ENCODE data around the gene EIF2AK3. TPM values are rescaled to one million over a fixed set of nuclear protein-coding genes. Genes with fewer than 3 reads are reported as not detected.

The EIF2AK3 gene
- polyA plus RNA-seq, 2 of the 4 experiments (the other 2 are of a cell fraction): 11.0 to 17.5 TPM

DNA sequence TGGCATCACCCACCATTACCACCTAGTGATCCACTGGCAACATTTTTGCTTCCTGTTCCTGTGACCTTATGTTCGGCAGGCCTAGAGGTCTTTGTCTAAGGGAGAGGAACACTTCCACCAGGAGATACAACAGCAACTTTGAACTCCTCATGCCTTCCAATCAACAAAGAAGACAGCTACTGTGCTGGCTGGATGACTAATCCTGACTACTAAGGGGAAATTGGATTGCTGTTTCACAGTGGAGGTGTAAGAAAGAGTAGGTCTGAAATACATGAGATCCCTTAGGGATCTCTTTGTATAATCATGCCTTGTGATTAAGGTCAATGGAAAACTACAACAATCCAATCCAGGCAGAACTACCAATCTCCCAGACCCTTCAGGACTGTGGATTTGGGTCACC, 45.2 kb downstream of the EIF2AK3 start (continued):
- TF ChIP-seq, protein P1, sequence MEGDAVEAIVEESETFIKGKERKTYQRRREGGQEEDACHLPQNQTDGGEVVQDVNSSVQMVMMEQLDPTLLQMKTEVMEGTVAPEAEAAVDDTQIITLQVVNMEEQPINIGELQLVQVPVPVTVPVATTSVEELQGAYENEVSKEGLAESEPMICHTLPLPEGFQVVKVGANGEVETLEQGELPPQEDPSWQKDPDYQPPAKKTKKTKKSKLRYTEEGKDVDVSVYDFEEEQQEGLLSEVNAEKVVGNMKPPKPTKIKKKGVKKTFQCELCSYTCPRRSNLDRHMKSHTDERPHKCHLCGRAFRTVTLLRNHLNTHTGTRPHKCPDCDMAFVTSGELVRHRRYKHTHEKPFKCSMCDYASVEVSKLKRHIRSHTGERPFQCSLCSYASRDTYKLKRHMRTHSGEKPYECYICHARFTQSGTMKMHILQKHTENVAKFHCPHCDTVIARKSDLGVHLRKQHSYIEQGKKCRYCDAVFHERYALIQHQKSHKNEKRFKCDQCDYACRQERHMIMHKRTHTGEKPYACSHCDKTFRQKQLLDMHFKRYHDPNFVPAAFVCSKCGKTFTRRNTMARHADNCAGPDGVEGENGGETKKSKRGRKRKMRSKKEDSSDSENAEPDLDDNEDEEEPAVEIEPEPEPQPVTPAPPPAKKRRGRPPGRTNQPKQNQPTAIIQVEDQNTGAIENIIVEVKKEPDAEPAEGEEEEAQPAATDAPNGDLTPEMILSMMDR (IDR thresholded peaks at IDR 0.05): no peak
- no peak for TF ChIP-seq GATA3 (IDR thresholded peaks at IDR 0.05; ENCODE audit: borderline replicate concordance)

- WGBS (ENCODE audit: missing lambda C conversion rate): 64% methylated on average over 1 of the region's 1 CpG
- no peaks in the 10 kb centered on the region for H3K9me3 ChIP-seq
- H3K4me3 ChIP-seq: no peak overlapping the region
- H3K4me2 ChIP-seq: no peak overlapping the region
- ATAC-seq: no peak
- no peak for DNase-seq (ENCODE audit: low read depth in 1 of 2, low spot score in 1 of 2)
- no peak for FAIRE-seq
- ChIA-PET POLR2A (no interaction called here), CTCF (interaction anchor here (1.0 to 5.1 kb wide), 5 partner anchors 10 to 94 kb away, joined by 3 to 30 read pairs (median 6); no protein-coding TSS in a partner anchor)
- H3K27ac ChIP-seq: no peak overlapping the region
- TF ChIP-seq HOXB5 (CRISPR knock-in tag; IDR thresholded peaks at IDR 0.05): no peak
- TF ChIP-seq CBX2 (IDR thresholded peaks at IDR 0.05; ENCODE audit: borderline replicate concordance, low read depth): no peak
- no peak for TF ChIP-seq HOXA7 (CRISPR knock-in tag; IDR thresholded peaks at IDR 0.05)
- TF ChIP-seq, protein P2, sequence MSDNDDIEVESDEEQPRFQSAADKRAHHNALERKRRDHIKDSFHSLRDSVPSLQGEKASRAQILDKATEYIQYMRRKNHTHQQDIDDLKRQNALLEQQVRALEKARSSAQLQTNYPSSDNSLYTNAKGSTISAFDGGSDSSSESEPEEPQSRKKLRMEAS (IDR thresholded peaks at IDR 0.05): no peak
- no peak for TF ChIP-seq HES2 (IDR thresholded peaks at IDR 0.05)
- TF ChIP-seq FOSB (CRISPR knock-in tag; IDR thresholded peaks at IDR 0.05): no peak
- TF ChIP-seq REST (IDR thresholded peaks at IDR 0.05): no peak
- no peaks in the 10 kb centered on the region for H3K4me1 ChIP-seq
Measured at GRCh38 chr2:88580088-88580487, 47.2 kb downstream of the EIF2AK3 start.

DNA sequence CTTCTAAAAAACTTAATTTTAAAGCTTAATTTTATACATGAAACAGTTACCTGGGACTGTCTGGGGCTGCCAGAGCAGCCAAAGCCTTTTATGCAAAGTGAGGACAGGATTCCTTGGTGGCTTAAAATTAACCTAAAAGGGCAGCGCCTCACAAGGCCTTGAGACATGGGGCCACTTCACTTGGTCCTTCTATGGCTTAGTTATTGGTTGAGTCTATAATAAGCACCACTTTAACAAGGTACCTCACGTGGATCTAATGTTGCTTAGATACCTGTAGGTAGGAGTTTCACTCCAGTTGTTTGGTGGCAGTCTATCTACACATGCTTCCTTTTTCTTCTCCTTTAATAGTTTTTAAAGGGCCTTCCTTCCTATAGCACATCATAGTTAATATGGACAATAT, 51.6 kb downstream of the EIF2AK3 start:
- 91% methylated on average over 2 of the region's 2 CpGs for WGBS (ENCODE audit: missing lambda C conversion rate)
- ATAC-seq (no peak), DNase-seq (ENCODE audit: low read depth in 1 of 2, low spot score in 1 of 2) (no peak), FAIRE-seq (no peak)
- ChIA-PET POLR2A (no interaction called here), CTCF (interaction anchor here (1.5 to 1.6 kb wide), 2 partner anchors 15 to 94 kb away, joined by 4 to 5 read pairs; no protein-coding TSS in a partner anchor)
- Histone ChIP-seq H3K27ac (no peak overlapping the region), H3K4me2 (no peak overlapping the region), H3K4me3 (no peak overlapping the region), H3K4me1 (no peaks in the 10 kb centered on the region), H3K9me3 (no peaks in the 10 kb centered on the region)
- TF ChIP-seq SMC3 (IDR thresholded peaks at IDR 0.05) (no peak), BHLHE40 (IDR thresholded peaks at IDR 0.05; ENCODE audit: low read depth, low read length) (no peak)

GRCh38 chr2:88575051-88575450, 52.2 kb downstream of the EIF2AK3 start:
- ChIA-PET POLR2A (no interaction called here), CTCF (interaction anchor here (1.5 to 1.6 kb wide), 2 partner anchors 15 to 95 kb away, joined by 4 to 5 read pairs; no protein-coding TSS in a partner anchor)
- Histone ChIP-seq H3K4me1 (no peaks in the 10 kb centered on the region), H3K9me3 (no peaks in the 10 kb centered on the region), H3K4me3 (no peak overlapping the region), H3K4me2 (no peak overlapping the region), H3K27ac (no peak overlapping the region)
- ATAC-seq (no peak), DNase-seq (ENCODE audit: low read depth in 1 of 2, low spot score in 1 of 2) (no peak), FAIRE-seq (no peak)
- TF ChIP-seq RFX5 (IDR thresholded peaks at IDR 0.05) (no peak), E2F6 (IDR thresholded peaks at IDR 0.05; ENCODE audit: borderline replicate concordance, low read depth) (no peak), HEYL (CRISPR knock-in tag; IDR thresholded peaks at IDR 0.05) (no peak), TFCP2L1 (CRISPR knock-in tag; IDR thresholded peaks at IDR 0.05) (no peak)
- 45% methylated on average over 2 of the region's 2 CpGs for WGBS (ENCODE audit: missing lambda C conversion rate)

Measured in A549 (cell line).